Activated naive CD4-positive, alpha-beta T cell (primary cell): ENCODE measurements around the gene CT47A7.
"Not testable (repeated sequence)": the region's sequence is repeated elsewhere in the genome, so short reads cannot be mapped to it uniquely, and the experiment has no call there.

Experiments used
- DNase-seq, 4 experiments: peaks; one replicate each; lab custom pipeline; 2025; lab: John Stamatoyannopoulos, UW

Gene CT47A7

DNA sequence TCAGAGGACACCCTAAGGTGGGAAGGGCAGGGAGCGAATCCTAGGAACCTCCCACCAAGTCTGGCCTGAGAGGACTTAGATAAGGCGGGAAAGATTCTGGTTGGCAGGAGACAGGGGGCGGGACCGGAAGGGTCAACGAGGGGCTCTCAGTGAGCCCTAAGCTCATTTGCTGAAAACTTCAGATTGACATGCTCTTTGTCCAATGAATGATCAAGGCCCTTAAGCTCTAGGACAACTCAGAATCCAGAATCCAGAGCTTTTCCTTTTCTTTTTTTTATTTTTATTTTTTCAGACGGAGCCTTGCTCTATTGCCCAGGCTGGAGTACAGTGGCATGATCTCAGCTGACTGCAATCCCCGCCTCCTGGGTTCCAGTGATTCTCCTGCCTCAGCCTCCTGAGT, at the start of gene CT47A7:
TSS of gene CT47A7 (minus strand) at position 101 of the 400 bp plus-strand sequence. CDS start 255 bp downstream, outside the sequence.
- DNase-seq: not testable (repeated sequence)

DNA sequence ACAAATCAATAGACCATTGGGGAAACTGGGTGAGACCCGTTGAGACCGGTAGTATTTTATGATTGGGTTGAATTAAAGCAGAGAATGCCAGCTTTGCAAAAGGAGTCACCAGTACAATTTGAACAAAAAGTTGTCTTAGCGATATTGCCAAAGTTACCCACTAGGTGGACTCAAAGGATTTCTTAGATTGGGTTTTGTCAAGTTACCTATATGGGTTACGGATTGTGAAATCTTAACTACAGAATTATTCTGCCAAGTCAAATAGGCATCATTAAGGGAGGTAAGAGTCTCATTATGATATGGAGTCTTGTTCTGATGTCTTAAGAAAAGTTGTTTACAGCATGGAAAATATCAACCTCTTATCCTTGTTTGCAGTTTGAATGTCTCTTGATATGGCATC, 44.2 kb upstream of the CT47A7 start:
- DNase-seq: no peak

DNA sequence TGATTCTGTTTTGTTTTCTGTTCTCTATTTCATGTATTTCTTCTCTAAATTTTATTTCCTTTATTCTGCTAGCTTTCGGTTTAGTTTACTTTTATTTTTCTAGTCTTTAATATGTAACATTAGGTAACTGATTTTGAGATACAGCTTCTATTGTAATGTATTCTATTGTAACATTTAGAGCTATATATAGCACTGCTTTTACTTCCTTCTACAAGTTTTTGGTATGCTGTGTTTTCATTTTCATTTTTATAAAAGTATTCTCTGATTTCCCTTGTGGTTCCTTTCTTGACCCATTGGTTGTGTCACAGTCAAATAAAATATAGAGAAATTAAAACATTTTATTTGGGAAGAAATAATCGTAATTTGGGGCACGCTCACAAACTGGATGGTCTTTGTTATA, 43.0 kb upstream of the CT47A7 start:
- no peak for DNase-seq

DNA sequence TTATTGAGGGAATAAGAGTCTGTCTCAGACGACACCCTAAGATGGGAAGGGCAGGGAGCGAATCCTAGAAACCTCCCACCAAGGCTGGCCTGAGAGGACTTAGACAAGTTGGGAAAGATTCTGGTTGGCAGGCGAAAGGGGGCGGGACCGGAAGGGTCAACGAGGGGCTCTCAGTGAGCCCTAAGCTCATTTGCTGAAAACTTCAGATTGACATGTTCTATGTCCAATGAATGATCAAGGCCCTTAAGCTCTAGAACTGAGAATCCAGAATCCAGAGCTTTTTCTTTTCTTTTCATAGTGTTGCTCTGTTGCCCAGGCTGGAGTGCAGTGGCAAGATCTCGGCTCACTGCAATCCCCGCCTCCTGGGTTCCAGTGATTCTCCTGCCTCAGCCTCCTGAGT, 29.3 kb upstream of the CT47A7 start, which contains the start of gene CT47A1:
TSS of gene CT47A1 (minus strand) at position 101 of the 400 bp plus-strand sequence. CDS start 231 bp downstream, outside the sequence.
- not testable (repeated sequence) for DNase-seq
